Measurements from ENCODE around the gene MEOX1.
"Not testable (repeated sequence)": the region's sequence is repeated elsewhere in the genome, so short reads cannot be mapped to it uniquely, and the experiment has no call there.

DNA sequence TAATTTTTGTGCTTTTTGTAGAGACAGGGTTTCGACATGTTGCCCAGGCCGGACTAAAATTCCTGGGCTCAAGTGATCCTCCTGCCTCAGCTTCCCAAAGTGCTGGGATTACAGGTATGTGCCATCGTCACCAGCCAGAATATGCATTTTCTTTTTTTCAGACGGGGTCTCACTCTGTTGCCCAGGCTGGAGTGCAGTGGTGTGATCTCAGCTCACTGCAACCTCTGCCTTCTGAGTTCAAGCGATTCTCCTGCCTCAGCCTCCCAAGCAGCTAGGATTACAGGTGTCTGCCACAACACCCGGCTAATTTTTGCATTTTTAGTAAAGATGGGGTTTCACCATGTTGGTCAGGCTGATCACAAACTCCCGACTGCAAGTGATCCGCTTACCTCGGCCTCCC, 25.2 kb upstream of the MEOX1 start:
- TF ChIP-seq POLR2A (IDR thresholded peaks at IDR 0.05; ENCODE audit: low read length); GATA1 (IDR thresholded peaks at IDR 0.05; ENCODE audit: low read depth, low read length): not testable (repeated sequence)

Measured in erythroblast (primary cell).